PC-9 (cell line): Measurements from ENCODE around the gene OR51I1.

ENCODE experiments used
- CTCF ChIP-seq: fragments of 200-600 bp; sonication (generic); conservative IDR thresholded peaks from 2 replicates; pipeline ENCODE4 v1.6.1; 2017; ENCODE audit warnings: mixed run types, antibody characterized with exemption, mild to moderate bottlenecking, moderate library complexity
- EZH2 ChIP-seq: fragments of 200-600 bp; sonication (generic); IDR thresholded peaks from 2 replicates; pipeline ENCODE4 v1.8.0; 2017; ENCODE audit warnings: antibody characterized with exemption, low read depth

- no peak for TF ChIP-seq CTCF
- no peak for TF ChIP-seq EZH2
Observed at GRCh38 chr11:5398936-5399335, 42.4 kb downstream of the OR51I1 start.
